Measurements from ENCODE around the gene FAM25G.

DNA sequence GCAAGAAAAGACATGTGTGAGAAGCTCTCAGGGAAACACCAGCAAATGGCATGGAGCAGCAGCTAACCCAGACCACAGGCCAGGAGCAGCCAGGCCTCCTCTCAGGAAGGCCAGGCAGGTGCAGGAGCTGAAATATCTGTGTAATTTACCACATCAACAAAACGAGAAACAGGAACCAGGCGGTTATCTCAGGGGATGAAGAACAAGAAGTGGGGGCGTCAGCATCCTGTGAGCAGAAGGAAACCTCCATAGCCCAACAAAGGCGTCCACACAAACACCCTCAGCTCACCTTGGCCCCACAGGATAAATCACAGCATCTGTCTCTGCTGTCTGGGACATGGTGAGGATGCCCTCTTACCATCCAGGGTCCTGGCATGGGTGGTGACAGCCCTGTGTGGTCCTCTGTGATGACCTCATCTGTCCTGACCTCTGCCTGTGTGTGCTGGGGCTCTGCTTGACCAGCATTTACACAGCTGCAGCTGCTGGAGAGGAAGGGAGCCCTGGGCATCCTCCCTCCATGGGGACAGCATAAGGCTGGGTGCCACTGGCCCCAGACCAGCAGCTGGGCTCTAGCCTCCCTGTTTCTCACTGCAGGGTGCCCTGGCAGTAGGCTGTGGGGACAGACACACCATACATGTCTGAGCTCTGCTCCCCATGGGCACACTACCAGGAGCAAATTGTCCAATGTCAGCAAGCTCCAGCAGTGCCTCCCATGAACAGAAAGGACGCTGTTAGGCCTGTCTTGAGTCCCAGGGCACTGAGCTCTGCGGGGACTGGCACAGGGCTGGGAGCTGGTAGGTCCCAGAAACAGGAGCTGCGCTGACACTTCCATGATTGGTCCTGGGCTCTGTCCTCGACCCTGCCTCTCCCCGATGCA is 42.2 kb downstream of the FAM25G start:
- TF ChIP-seq CTCF (IDR thresholded peaks at IDR 0.05), result no peak
- no peak for TF ChIP-seq POLR2A (IDR thresholded peaks at IDR 0.05)
